ENCODE data around the gene R3HDM1.
"Not testable (repeated sequence)": the region's sequence is repeated elsewhere in the genome, so short reads cannot be mapped to it uniquely, and the experiment has no call there.

R3HDM1 gene

DNA sequence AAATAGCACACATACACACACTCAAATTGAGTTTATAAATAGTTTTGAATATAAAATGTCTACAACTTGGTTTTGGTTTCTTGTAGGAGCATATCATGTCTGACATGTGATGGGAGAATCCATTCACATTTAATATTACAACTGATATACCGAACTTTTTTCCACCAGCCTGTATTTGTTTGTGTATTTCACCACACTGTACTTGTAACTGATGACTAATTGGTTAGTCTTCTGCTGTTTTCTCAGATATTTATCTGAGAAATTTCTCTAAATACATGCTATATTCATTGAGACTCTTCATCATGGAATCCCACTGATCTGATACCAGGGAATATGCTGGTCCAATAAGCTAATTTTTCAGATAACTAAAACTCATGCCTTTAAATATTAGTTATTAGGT, 154.1 kb downstream of the R3HDM1 start:
- H3K27me3 ChIP-seq (ENCODE audit: insufficient read depth, low read length), result no peaks in the 10 kb centered on the region
- H3K4me1 ChIP-seq (ENCODE audit: insufficient read depth, low read length), result no peaks in the 10 kb centered on the region
- no peak overlapping the region for H3K9ac ChIP-seq (ENCODE audit: low read depth, low read length)
- H3K4me3 ChIP-seq (ENCODE audit: low read length), result no peak overlapping the region
- peaks cover 38% of the 10 kb centered on the region for H3K36me3 ChIP-seq (ENCODE audit: insufficient read depth, low read depth, low read length)
- no peaks in the 10 kb centered on the region for H3K9me3 ChIP-seq (ENCODE audit: insufficient read depth, low read depth, low read length)
- no peak overlapping the region for H3K27ac ChIP-seq (ENCODE audit: low read length)

DNA sequence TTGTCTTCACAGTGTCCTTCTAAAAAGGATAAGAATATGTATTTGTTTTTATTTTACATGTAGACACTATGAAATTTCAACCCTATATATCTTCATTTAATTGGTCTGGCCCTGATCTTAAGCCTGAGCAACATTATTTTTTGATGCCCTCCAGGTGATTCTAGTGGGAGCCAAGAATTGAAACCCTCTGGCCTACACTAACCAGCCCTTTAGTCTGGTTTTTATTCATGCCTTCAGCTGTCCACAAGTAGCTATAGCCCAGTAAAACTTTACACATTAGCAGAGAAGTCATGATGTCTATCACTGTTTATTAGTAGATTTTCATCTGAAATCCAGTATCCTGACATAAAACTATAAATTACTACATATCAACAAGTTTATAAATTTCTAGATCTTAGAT, 157.7 kb downstream of the R3HDM1 start:
- Histone ChIP-seq H3K27ac (ENCODE audit: low read length) (no peak overlapping the region), H3K9me3 (ENCODE audit: insufficient read depth, low read depth, low read length) (no peaks in the 10 kb centered on the region), H3K27me3 (ENCODE audit: insufficient read depth, low read length) (no peaks in the 10 kb centered on the region), H3K4me3 (ENCODE audit: low read length) (no peak overlapping the region), H3K4me1 (ENCODE audit: insufficient read depth, low read length) (no peaks in the 10 kb centered on the region), H3K9ac (ENCODE audit: low read depth, low read length) (no peak overlapping the region), H3K36me3 (ENCODE audit: insufficient read depth, low read depth, low read length) (peaks cover 15% of the 10 kb centered on the region)

DNA sequence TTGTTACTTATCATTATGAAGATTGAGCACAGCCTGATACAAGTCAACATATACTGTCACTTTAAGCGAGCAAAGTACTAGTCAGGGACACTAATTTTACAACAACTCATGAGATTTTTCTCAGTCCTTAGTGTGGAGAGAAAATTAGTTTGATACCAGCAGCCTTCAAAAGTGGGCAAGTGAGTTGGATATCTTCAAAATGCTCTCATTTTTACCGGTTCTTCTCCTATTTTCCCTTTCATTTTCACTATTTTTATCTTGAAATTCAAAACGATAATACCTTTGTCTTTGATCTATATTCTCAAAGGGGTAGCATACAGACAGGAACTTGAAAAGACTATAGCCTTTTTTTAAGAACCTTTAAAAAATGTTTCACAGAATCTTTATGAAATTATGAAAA, 158.4 kb downstream of the R3HDM1 start:
- H3K4me1 ChIP-seq (ENCODE audit: insufficient read depth, low read length), result no peaks in the 10 kb centered on the region
- H3K36me3 ChIP-seq (ENCODE audit: insufficient read depth, low read depth, low read length), result peaks cover 15% of the 10 kb centered on the region
- H3K9ac ChIP-seq (ENCODE audit: low read depth, low read length), result no peak overlapping the region
- H3K27me3 ChIP-seq (ENCODE audit: insufficient read depth, low read length), result no peaks in the 10 kb centered on the region
- H3K9me3 ChIP-seq (ENCODE audit: insufficient read depth, low read depth, low read length), result no peaks in the 10 kb centered on the region
- no peak overlapping the region for H3K27ac ChIP-seq (ENCODE audit: low read length)
- H3K4me3 ChIP-seq (ENCODE audit: low read length), result no peak overlapping the region

DNA sequence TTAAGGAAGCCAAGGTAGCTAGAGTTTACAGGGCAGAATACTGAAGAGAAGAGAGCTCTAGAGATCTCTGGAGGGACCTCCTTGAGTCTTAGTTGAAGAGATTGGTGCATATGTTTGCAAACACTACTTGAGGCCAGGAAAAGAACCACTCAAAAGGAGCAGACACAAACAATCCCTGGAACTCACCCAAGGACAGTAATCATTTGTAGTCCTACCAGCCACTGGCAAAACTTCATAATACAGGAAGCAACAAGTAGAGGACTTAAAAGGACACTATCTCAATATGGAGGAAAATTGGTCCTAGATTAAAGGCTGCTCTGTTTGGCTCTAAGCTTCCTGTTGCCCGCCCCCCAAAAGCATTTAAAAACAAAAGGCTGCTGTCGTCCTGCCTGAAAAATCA, 163.4 kb downstream of the R3HDM1 start:
- no peaks in the 10 kb centered on the region for H3K4me1 ChIP-seq (ENCODE audit: insufficient read depth, low read length)
- H3K27ac ChIP-seq (ENCODE audit: low read length), result no peak overlapping the region
- no peak overlapping the region for H3K4me3 ChIP-seq (ENCODE audit: low read length)
- no peak overlapping the region for H3K9ac ChIP-seq (ENCODE audit: low read depth, low read length)
- H3K36me3 ChIP-seq (ENCODE audit: insufficient read depth, low read depth, low read length), result peaks cover 6% of the 10 kb centered on the region; the same call in 1 of the 2 replicates
- no peaks in the 10 kb centered on the region for H3K27me3 ChIP-seq (ENCODE audit: insufficient read depth, low read length)
- no peaks in the 10 kb centered on the region for H3K9me3 ChIP-seq (ENCODE audit: insufficient read depth, low read depth, low read length)

DNA sequence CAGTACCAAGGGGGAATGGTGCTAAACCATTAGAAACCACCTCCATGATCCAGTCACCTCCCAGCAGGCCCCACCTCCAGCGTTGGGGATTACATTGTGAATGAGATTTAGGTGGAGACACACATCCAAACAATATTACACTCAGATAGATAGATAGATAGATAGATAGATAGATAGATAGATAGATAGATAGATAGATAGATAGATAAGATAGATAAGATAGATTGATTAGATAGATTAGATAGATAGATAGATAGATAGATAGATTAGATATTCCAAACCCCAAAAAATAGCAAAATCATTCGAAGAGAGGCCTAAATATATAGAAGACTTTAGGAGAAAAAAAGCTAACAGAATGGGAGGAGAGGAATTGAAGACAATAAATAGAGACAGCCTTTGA, 167.6 kb downstream of the R3HDM1 start:
- Histone ChIP-seq H3K9me3 (ENCODE audit: insufficient read depth, low read depth, low read length) (no peaks in the 10 kb centered on the region), H3K27ac (ENCODE audit: low read length) (no peak overlapping the region), H3K4me3 (ENCODE audit: low read length) (no peak overlapping the region), H3K27me3 (ENCODE audit: insufficient read depth, low read length) (no peaks in the 10 kb centered on the region), H3K9ac (ENCODE audit: low read depth, low read length) (no peak overlapping the region), H3K36me3 (ENCODE audit: insufficient read depth, low read depth, low read length) (peaks cover 6% of the 10 kb centered on the region; the same call in 1 of the 2 replicates), H3K4me1 (ENCODE audit: insufficient read depth, low read length) (no peaks in the 10 kb centered on the region)

DNA sequence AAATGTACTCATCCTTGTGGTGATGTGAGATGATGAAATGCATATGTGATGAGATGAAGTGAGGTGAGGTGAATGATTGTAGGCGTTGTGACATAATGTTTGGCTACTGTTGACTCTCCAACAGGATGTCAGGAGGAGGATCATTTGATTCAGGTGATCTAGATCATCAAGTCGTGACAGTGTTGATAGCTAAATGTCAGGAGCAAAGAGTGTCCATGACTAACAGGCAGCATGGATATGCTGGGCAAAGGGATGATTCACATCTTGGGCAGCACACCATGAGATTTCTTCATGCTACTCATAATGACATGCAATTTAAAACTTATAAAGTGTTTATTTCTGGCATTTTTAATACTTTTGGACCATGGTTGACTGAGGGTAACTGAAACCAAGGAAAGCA, 170.2 kb downstream of the R3HDM1 start:
- H3K36me3 ChIP-seq (ENCODE audit: insufficient read depth, low read depth, low read length), result no peaks in the 10 kb centered on the region
- no peaks in the 10 kb centered on the region for H3K9me3 ChIP-seq (ENCODE audit: insufficient read depth, low read depth, low read length)
- no peaks in the 10 kb centered on the region for H3K4me1 ChIP-seq (ENCODE audit: insufficient read depth, low read length)
- H3K4me3 ChIP-seq (ENCODE audit: low read length), result no peak overlapping the region
- H3K9ac ChIP-seq (ENCODE audit: low read depth, low read length), result no peak overlapping the region
- no peak overlapping the region for H3K27ac ChIP-seq (ENCODE audit: low read length)
- no peaks in the 10 kb centered on the region for H3K27me3 ChIP-seq (ENCODE audit: insufficient read depth, low read length)

DNA sequence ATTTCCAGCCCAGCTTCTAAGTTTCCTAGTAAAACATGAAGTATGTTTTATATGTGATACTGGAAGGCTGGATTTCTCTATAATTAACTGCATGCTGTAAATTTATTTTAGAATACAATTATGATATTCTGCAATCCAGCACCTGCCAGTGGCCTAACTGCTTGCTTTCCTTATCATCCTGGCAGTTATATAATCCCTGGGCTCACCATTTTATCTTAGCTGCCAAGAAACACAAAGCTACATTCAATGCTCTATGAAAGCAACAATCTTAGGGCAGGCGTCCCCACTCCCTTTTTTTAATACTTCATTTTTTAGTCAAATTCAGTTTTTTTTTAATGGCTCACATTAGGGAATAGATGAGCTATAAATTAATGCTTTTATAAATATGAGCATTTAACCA, 172.0 kb downstream of the R3HDM1 start:
- no peak overlapping the region for H3K9ac ChIP-seq (ENCODE audit: low read depth, low read length)
- no peak overlapping the region for H3K27ac ChIP-seq (ENCODE audit: low read length)
- H3K27me3 ChIP-seq (ENCODE audit: insufficient read depth, low read length), result no peaks in the 10 kb centered on the region
- no peaks in the 10 kb centered on the region for H3K36me3 ChIP-seq (ENCODE audit: insufficient read depth, low read depth, low read length)
- H3K9me3 ChIP-seq (ENCODE audit: insufficient read depth, low read depth, low read length), result no peaks in the 10 kb centered on the region
- no peak overlapping the region for H3K4me3 ChIP-seq (ENCODE audit: low read length)
- no peaks in the 10 kb centered on the region for H3K4me1 ChIP-seq (ENCODE audit: insufficient read depth, low read length)

DNA sequence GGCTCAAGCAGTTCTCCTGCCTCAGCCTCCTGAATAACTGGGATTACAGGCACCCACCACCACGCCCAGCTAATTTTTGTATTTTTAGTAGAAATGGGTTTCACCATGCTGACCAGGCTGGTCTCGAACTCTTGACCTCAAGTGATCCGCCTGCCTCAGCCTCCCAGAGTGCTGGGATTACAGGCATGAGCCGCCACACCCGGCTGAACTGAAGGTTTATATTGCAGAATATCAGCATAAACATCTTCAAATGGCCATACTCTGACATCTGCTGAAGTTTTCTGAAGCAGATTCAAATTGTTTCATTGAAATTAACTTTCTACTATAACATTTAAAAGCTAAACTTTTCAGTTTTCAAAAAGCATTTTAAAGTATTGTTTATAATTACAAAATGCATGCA, 172.8 kb downstream of the R3HDM1 start:
- H3K36me3 ChIP-seq (ENCODE audit: insufficient read depth, low read depth, low read length); H3K9ac ChIP-seq (ENCODE audit: low read depth, low read length); H3K27me3 ChIP-seq (ENCODE audit: insufficient read depth, low read length); H3K9me3 ChIP-seq (ENCODE audit: insufficient read depth, low read depth, low read length); H3K4me3 ChIP-seq (ENCODE audit: low read length); H3K27ac ChIP-seq (ENCODE audit: low read length); H3K4me1 ChIP-seq (ENCODE audit: insufficient read depth, low read length): not testable (repeated sequence)

DNA sequence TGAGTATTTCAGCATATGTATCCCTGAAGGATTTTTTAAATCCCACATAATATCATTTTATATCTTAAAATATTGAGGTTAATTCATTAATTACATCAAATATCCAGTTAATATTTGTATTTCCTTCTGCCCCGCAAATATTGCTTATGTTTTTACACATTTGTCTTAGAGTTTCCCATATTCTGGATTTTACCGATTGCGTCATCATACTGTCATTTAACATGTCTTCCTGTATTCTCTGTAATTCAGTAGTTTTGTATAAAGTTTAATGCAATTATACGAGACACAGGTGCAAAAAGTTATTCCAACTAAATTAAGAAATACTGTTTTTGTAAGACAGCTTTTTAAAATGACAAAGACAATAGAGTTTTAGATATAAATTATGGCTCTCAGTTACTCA, 176.9 kb downstream of the R3HDM1 start:
- H3K4me1 ChIP-seq (ENCODE audit: insufficient read depth, low read length), result no peaks in the 10 kb centered on the region
- H3K4me3 ChIP-seq (ENCODE audit: low read length), result no peak overlapping the region
- H3K27me3 ChIP-seq (ENCODE audit: insufficient read depth, low read length), result no peaks in the 10 kb centered on the region
- H3K27ac ChIP-seq (ENCODE audit: low read length), result no peak overlapping the region
- H3K9ac ChIP-seq (ENCODE audit: low read depth, low read length), result no peak overlapping the region
- H3K36me3 ChIP-seq (ENCODE audit: insufficient read depth, low read depth, low read length), result peaks cover 19% of the 10 kb centered on the region; the same call in 1 of the 2 replicates
- H3K9me3 ChIP-seq (ENCODE audit: insufficient read depth, low read depth, low read length), result no peaks in the 10 kb centered on the region

DNA sequence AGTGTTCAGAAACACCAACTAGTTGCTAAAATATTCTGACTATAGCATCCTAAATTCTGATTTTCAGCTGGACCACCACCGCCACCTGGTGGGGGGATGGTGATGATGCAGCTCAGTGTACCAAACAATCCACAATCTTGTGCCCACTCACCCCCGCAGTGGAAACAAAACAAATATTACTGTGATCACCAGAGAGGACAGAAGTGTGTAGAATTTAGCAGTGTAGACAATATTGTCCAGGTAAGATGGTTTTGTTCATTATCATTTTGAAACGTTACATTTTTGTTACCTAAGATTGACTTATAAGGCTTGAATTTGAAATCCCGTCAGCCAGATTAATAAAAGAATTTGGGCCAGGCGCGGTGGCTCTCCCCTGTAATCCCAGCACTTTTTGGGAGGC, 178.7 kb downstream of the R3HDM1 start:
- no peaks in the 10 kb centered on the region for H3K9me3 ChIP-seq (ENCODE audit: insufficient read depth, low read depth, low read length)
- H3K27ac ChIP-seq (ENCODE audit: low read length), result no peak overlapping the region
- no peaks in the 10 kb centered on the region for H3K4me1 ChIP-seq (ENCODE audit: insufficient read depth, low read length)
- H3K9ac ChIP-seq (ENCODE audit: low read depth, low read length), result no peak overlapping the region
- no peaks in the 10 kb centered on the region for H3K27me3 ChIP-seq (ENCODE audit: insufficient read depth, low read length)
- peaks cover 33% of the 10 kb centered on the region for H3K36me3 ChIP-seq (ENCODE audit: insufficient read depth, low read depth, low read length)
- H3K4me3 ChIP-seq (ENCODE audit: low read length), result no peak overlapping the region

DNA sequence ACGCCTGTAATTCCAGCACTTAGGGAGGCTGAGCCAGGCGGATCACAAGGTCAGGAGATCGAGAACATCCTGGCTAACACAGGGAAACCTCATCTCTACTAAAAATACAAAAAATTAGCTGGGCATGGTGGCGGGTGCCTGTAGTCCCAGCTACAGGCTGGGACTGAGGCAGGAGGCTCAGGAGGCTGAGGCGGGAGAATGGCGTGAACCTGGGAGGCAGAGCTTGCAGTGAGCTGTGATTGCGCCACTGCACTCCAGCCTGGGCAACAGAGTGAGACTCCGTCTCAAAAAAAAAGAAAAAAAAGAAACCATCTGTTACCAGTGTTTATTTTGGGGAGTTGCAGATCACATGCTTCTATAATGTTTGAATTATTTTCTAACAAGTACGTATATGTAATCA, 183.8 kb downstream of the R3HDM1 start:
- H3K27me3 ChIP-seq (ENCODE audit: insufficient read depth, low read length); H3K9me3 ChIP-seq (ENCODE audit: insufficient read depth, low read depth, low read length); H3K27ac ChIP-seq (ENCODE audit: low read length); H3K4me3 ChIP-seq (ENCODE audit: low read length); H3K9ac ChIP-seq (ENCODE audit: low read depth, low read length); H3K4me1 ChIP-seq (ENCODE audit: insufficient read depth, low read length): not testable (repeated sequence)
- H3K36me3 ChIP-seq (ENCODE audit: insufficient read depth, low read depth, low read length), result peaks cover 64% of the 10 kb centered on the region

DNA sequence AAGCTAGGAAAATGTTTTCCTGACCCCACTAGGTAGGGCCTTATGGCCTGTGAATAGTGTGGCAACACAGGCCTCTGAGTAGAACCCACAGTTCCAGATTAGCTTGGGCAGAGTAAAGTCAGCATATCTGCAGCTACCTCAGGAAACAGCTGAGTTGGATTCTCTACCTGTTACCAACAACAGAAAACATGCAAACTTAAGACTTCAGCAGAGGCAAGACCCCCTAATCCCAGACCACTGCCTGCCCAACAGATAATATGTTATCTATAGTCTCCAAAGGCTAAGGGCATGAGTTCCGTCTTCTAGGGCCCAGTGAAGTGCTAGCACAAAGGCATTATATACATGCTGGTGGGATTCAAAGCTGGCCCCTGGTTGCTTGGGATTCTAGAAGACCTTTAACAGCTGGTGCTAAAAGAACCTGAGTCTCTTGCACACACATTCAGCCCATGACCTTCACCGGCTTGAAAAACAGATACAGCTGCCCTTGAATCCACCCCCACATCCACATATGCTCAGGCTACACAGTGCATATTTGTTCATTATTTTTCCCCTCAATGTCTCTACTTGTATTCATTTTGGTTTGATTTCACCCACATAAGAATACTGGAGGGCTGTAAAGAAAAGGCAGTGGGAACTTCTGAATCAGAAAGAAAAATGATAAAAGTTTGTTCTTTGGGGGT, 196.9 kb downstream of the R3HDM1 start:
- no peak overlapping the region for H3K4me3 ChIP-seq (ENCODE audit: low read length)
- H3K27me3 ChIP-seq (ENCODE audit: insufficient read depth, low read length), result no peaks in the 10 kb centered on the region
- no peaks in the 10 kb centered on the region for H3K9me3 ChIP-seq (ENCODE audit: insufficient read depth, low read depth, low read length)
- H3K4me1 ChIP-seq (ENCODE audit: insufficient read depth, low read length), result no peaks in the 10 kb centered on the region
- peaks cover 24% of the 10 kb centered on the region for H3K36me3 ChIP-seq (ENCODE audit: insufficient read depth, low read depth, low read length)
- no peak overlapping the region for H3K9ac ChIP-seq (ENCODE audit: low read depth, low read length)
- H3K27ac ChIP-seq (ENCODE audit: low read length), result no peak overlapping the region
